ENCODE results near the gene TTC7B. TPM values are rescaled to one million over a fixed set of nuclear protein-coding genes. Genes with fewer than 3 reads are reported as not detected.

Gene TTC7B
- total and polyA plus RNA-seq, 2 experiments from 2014 or later, result 7.9 to 28.6 TPM

DNA sequence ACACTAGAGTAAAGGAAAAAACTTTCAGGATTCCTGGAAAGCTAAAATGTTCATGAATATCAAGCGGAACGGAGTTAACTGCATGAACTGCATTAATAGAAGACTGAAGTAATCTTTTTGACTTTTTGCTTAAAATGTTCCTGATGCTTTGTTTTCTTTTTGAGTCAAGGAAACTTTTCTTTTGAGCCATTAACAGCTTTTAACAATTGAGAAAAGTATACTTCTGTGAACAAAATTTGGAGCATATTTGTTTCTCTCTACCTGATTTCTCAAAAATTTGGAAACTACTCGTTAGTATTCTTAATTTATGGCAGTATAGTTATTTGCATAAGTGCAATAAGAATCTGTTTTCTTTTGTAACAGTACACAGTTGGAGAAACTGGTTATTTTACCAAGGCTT lies 340.9 kb downstream of the TTC7B start:
- no peaks in the 10 kb centered on the region; the same call in 1 of the 2 replicates for H3K36me3 ChIP-seq (ENCODE audit: insufficient read depth)
- H3K4me3 Mint-ChIP-seq, result no peak overlapping the region
- no peak overlapping the region for H3K27ac ChIP-seq (ENCODE audit: low read depth)
- ATAC-seq (no peak), DNase-seq (ENCODE audit: low spot score) (no peak)
- H2AFZ ChIP-seq, result no peak overlapping the region
- no peaks in the 10 kb centered on the region for H3K79me2 ChIP-seq (replicated peaks; ENCODE audit: insufficient read depth)
- H4K20me1 ChIP-seq (replicated peaks; ENCODE audit: insufficient read depth), result no peaks in the 10 kb centered on the region
- H3K9me3 Mint-ChIP-seq, result peaks cover 59% of the 10 kb centered on the region
- H3K27me3 Mint-ChIP-seq (ENCODE audit: insufficient read depth, low read depth, poor library complexity), result peaks cover 3% of the 10 kb centered on the region
- no peaks in the 10 kb centered on the region for H3K27me3 ChIP-seq (ENCODE audit: insufficient read depth)
- no peak overlapping the region for H3K27ac Mint-ChIP-seq
- H3K4me2 ChIP-seq, result no peak overlapping the region
- H3F3A ChIP-seq (replicated peaks; ENCODE audit: low read depth), result no peaks in the 10 kb centered on the region
- no peaks in the 10 kb centered on the region for H3K9me2 ChIP-seq (ENCODE audit: insufficient read depth)
- no peaks in the 10 kb centered on the region for H3K4me1 ChIP-seq (ENCODE audit: insufficient read depth)
- H3K4me3 ChIP-seq, result no peak overlapping the region
- H3K4me1 Mint-ChIP-seq, result no peaks in the 10 kb centered on the region
- TF ChIP-seq NANOG (IDR thresholded peaks at IDR 0.05; ENCODE audit: borderline replicate concordance) (no peak), ZNF331 (CRISPR knock-in tag; IDR thresholded peaks at IDR 0.05; ENCODE audit: low read depth) (no peak), CREB1 (CRISPR knock-in tag; IDR thresholded peaks at IDR 0.05; ENCODE audit: low read depth) (no peak), STAT1 (IDR thresholded peaks at IDR 0.05; ENCODE audit: unreplicated experiment) (no peak), POLR2AphosphoS5 (IDR thresholded peaks at IDR 0.05; ENCODE audit: low read depth) (no peak), JUNB (IDR thresholded peaks at IDR 0.05; ENCODE audit: unreplicated experiment) (no peak), EZH2phosphoT487 (IDR thresholded peaks at IDR 0.05; ENCODE audit: unreplicated experiment) (no peak), EZH2 (IDR thresholded peaks at IDR 0.05; ENCODE audit: low read depth, unreplicated experiment) (no peak), ETS1 (IDR thresholded peaks at IDR 0.05) (no peak)
- TF ChIP-seq, protein P1, sequence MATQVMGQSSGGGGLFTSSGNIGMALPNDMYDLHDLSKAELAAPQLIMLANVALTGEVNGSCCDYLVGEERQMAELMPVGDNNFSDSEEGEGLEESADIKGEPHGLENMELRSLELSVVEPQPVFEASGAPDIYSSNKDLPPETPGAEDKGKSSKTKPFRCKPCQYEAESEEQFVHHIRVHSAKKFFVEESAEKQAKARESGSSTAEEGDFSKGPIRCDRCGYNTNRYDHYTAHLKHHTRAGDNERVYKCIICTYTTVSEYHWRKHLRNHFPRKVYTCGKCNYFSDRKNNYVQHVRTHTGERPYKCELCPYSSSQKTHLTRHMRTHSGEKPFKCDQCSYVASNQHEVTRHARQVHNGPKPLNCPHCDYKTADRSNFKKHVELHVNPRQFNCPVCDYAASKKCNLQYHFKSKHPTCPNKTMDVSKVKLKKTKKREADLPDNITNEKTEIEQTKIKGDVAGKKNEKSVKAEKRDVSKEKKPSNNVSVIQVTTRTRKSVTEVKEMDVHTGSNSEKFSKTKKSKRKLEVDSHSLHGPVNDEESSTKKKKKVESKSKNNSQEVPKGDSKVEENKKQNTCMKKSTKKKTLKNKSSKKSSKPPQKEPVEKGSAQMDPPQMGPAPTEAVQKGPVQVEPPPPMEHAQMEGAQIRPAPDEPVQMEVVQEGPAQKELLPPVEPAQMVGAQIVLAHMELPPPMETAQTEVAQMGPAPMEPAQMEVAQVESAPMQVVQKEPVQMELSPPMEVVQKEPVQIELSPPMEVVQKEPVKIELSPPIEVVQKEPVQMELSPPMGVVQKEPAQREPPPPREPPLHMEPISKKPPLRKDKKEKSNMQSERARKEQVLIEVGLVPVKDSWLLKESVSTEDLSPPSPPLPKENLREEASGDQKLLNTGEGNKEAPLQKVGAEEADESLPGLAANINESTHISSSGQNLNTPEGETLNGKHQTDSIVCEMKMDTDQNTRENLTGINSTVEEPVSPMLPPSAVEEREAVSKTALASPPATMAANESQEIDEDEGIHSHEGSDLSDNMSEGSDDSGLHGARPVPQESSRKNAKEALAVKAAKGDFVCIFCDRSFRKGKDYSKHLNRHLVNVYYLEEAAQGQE (IDR thresholded peaks at IDR 0.05; ENCODE audit: unreplicated experiment), result no peak
- TF ChIP-seq, protein P2, sequence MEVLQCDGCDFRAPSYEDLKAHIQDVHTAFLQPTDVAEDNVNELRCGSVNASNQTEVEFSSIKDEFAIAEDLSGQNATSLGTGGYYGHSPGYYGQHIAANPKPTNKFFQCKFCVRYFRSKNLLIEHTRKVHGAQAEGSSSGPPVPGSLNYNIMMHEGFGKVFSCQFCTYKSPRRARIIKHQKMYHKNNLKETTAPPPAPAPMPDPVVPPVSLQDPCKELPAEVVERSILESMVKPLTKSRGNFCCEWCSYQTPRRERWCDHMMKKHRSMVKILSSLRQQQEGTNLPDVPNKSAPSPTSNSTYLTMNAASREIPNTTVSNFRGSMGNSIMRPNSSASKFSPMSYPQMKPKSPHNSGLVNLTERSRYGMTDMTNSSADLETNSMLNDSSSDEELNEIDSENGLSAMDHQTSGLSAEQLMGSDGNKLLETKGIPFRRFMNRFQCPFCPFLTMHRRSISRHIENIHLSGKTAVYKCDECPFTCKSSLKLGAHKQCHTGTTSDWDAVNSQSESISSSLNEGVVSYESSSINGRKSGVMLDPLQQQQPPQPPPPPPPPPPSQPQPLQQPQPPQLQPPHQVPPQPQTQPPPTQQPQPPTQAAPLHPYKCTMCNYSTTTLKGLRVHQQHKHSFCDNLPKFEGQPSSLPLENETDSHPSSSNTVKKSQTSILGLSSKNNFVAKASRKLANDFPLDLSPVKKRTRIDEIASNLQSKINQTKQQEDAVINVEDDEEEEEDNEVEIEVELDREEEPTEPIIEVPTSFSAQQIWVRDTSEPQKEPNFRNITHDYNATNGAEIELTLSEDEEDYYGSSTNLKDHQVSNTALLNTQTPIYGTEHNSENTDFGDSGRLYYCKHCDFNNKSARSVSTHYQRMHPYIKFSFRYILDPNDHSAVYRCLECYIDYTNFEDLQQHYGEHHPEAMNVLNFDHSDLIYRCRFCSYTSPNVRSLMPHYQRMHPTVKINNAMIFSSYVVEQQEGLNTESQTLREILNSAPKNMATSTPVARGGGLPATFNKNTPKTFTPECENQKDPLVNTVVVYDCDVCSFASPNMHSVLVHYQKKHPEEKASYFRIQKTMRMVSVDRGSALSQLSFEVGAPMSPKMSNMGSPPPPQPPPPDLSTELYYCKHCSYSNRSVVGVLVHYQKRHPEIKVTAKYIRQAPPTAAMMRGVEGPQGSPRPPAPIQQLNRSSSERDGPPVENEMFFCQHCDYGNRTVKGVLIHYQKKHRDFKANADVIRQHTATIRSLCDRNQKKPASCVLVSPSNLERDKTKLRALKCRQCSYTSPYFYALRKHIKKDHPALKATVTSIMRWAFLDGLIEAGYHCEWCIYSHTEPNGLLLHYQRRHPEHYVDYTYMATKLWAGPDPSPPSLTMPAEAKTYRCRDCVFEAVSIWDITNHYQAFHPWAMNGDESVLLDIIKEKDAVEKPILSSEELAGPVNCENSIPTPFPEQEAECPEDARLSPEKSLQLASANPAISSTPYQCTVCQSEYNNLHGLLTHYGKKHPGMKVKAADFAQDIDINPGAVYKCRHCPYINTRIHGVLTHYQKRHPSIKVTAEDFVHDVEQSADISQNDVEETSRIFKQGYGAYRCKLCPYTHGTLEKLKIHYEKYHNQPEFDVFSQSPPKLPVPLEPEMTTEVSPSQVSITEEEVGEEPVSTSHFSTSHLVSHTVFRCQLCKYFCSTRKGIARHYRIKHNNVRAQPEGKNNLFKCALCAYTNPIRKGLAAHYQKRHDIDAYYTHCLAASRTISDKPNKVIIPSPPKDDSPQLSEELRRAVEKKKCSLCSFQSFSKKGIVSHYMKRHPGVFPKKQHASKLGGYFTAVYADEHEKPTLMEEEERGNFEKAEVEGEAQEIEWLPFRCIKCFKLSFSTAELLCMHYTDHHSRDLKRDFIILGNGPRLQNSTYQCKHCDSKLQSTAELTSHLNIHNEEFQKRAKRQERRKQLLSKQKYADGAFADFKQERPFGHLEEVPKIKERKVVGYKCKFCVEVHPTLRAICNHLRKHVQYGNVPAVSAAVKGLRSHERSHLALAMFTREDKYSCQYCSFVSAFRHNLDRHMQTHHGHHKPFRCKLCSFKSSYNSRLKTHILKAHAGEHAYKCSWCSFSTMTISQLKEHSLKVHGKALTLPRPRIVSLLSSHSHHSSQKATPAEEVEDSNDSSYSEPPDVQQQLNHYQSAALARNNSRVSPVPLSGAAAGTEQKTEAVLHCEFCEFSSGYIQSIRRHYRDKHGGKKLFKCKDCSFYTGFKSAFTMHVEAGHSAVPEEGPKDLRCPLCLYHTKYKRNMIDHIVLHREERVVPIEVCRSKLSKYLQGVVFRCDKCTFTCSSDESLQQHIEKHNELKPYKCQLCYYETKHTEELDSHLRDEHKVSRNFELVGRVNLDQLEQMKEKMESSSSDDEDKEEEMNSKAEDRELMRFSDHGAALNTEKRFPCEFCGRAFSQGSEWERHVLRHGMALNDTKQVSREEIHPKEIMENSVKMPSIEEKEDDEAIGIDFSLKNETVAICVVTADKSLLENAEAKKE (CRISPR knock-in tag; IDR thresholded peaks at IDR 0.05), result no peak
- TF ChIP-seq, protein P3, sequence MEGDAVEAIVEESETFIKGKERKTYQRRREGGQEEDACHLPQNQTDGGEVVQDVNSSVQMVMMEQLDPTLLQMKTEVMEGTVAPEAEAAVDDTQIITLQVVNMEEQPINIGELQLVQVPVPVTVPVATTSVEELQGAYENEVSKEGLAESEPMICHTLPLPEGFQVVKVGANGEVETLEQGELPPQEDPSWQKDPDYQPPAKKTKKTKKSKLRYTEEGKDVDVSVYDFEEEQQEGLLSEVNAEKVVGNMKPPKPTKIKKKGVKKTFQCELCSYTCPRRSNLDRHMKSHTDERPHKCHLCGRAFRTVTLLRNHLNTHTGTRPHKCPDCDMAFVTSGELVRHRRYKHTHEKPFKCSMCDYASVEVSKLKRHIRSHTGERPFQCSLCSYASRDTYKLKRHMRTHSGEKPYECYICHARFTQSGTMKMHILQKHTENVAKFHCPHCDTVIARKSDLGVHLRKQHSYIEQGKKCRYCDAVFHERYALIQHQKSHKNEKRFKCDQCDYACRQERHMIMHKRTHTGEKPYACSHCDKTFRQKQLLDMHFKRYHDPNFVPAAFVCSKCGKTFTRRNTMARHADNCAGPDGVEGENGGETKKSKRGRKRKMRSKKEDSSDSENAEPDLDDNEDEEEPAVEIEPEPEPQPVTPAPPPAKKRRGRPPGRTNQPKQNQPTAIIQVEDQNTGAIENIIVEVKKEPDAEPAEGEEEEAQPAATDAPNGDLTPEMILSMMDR (conservative IDR thresholded peaks at IDR 0.05; ENCODE audit: low read depth in 2 of 2), result no peak
- H3K36me3 Mint-ChIP-seq (ENCODE audit: low read depth), result peaks cover 13% of the 10 kb centered on the region; the same call in 2 of the 3 replicates

Data from GM23338 (cell line).